Vagina (tissue), 2 donors: ENCODE measurements around the gene OPALIN.

Source experiments
- POLR2A ChIP-seq, 2 donors: fragments of 450-650 bp; IDR thresholded peaks; one replicate each; pipeline ENCODE4 v1.6.1; 2017; ENCODE audit warnings: antibody characterized with exemption in 2 of 2, mild to moderate bottlenecking in 2 of 2, moderate library complexity in 2 of 2
- TF ChIP-seq, protein P1 (sequence below), 3 experiments: fragments of 450-650 bp in 2 of 3; fragments of 200-600 bp in 1 of 3; sonication (generic) in 1 of 3; IDR thresholded peaks; one replicate each; pipeline ENCODE4 v1.5.1; 2017 to 2019; ENCODE audit warnings: antibody characterized with exemption in 3 of 3, mild to moderate bottlenecking in 2 of 3, moderate library complexity in 2 of 3

GRCh38 chr10:96344178-96344577 lies 14.6 kb downstream of the OPALIN start:
- TF ChIP-seq, protein P1, sequence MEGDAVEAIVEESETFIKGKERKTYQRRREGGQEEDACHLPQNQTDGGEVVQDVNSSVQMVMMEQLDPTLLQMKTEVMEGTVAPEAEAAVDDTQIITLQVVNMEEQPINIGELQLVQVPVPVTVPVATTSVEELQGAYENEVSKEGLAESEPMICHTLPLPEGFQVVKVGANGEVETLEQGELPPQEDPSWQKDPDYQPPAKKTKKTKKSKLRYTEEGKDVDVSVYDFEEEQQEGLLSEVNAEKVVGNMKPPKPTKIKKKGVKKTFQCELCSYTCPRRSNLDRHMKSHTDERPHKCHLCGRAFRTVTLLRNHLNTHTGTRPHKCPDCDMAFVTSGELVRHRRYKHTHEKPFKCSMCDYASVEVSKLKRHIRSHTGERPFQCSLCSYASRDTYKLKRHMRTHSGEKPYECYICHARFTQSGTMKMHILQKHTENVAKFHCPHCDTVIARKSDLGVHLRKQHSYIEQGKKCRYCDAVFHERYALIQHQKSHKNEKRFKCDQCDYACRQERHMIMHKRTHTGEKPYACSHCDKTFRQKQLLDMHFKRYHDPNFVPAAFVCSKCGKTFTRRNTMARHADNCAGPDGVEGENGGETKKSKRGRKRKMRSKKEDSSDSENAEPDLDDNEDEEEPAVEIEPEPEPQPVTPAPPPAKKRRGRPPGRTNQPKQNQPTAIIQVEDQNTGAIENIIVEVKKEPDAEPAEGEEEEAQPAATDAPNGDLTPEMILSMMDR (IDR thresholded peaks at IDR 0.05) = no peak
- no peak for TF ChIP-seq POLR2A (IDR thresholded peaks at IDR 0.05)
